ENCODE measurements around the gene SLC28A1.

DNA sequence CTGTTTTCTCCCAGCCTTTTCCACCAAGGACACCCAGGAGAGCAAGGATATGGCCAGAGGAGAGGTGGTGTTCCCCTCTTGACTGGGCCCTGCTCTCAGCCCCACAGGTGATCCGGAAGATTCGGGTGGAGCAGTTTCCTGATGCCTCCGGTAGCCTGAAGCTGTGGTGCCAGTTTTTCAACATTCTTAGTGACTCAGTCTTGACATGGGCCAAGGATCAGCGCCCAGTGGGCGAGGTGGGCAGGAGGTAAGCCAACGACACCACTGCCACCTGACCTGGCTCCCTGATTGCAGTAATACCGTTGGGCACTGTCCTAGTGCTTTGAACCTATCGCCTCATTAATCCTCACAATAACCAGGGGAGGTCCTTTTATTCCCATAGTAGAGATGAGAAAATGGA is 25.3 kb upstream of the SLC28A1 start:
- TF ChIP-seq, protein P1, sequence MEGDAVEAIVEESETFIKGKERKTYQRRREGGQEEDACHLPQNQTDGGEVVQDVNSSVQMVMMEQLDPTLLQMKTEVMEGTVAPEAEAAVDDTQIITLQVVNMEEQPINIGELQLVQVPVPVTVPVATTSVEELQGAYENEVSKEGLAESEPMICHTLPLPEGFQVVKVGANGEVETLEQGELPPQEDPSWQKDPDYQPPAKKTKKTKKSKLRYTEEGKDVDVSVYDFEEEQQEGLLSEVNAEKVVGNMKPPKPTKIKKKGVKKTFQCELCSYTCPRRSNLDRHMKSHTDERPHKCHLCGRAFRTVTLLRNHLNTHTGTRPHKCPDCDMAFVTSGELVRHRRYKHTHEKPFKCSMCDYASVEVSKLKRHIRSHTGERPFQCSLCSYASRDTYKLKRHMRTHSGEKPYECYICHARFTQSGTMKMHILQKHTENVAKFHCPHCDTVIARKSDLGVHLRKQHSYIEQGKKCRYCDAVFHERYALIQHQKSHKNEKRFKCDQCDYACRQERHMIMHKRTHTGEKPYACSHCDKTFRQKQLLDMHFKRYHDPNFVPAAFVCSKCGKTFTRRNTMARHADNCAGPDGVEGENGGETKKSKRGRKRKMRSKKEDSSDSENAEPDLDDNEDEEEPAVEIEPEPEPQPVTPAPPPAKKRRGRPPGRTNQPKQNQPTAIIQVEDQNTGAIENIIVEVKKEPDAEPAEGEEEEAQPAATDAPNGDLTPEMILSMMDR (conservative IDR thresholded peaks at IDR 0.05; ENCODE audit: low read depth, low read length): no peak
- no peak for TF ChIP-seq EZH2 (IDR thresholded peaks at IDR 0.05; ENCODE audit: low read length, unreplicated experiment)
